GM21723 (cell line): Measurements from ENCODE around the gene PIGV.
A peak's percentile ranks its signal among the peaks of the same experiment; 100 is the strongest.

ENCODE experiments used
- ATAC-seq: cut with Tn5 transposase; IDR thresholded peaks from one replicate; pipeline ENCODE4 v1.9.1; 2021; ENCODE audit warnings: mild to moderate bottlenecking, moderate library complexity; ENCODE audit not compliant: unreplicated experiment

Gene PIGV

GRCh38 chr1:26772687-26773086 lies 15.1 kb upstream of the PIGV start:
- ATAC-seq: no peak

GRCh38 chr1:26774462-26774861 lies 13.3 kb upstream of the PIGV start:
- ATAC-seq: no peak

GRCh38 chr1:26775666-26776065 lies 12.1 kb upstream of the PIGV start:
- no peak for ATAC-seq

- ATAC-seq: no peak
These were observed 8.6 kb upstream of the PIGV start for GRCh38 chr1:26779098-26779668.

- no peak for ATAC-seq
These were observed 7.3 kb upstream of the PIGV start for GRCh38 chr1:26780344-26780957.

- no peak for ATAC-seq
These were observed 6.4 kb upstream of the PIGV start for GRCh38 chr1:26781206-26781825.

GRCh38 chr1:26782521-26783212 lies 5.1 kb upstream of the PIGV start:
- no peak for ATAC-seq

- ATAC-seq: no peak
These were observed 4.1 kb upstream of the PIGV start for GRCh38 chr1:26783646-26784022.

GRCh38 chr1:26784023-26784871 lies 3.5 kb upstream of the PIGV start:
- no peak for ATAC-seq

GRCh38 chr1:26784886-26785285 lies 2.9 kb upstream of the PIGV start:
- ATAC-seq: no peak

GRCh38 chr1:26785611-26786436 lies 1.9 kb upstream of the PIGV start:
- no peak for ATAC-seq

GRCh38 chr1:26786437-26787380 lies 1.0 kb upstream of the PIGV start:
- ATAC-seq: peak; percentile 26

GRCh38 chr1:26787381-26787705 lies 407 bp upstream of the PIGV start:
- peak; percentile 45 for ATAC-seq

- no peak for ATAC-seq
These were observed 700 bp downstream of the PIGV start for GRCh38 chr1:26788515-26788785.

GRCh38 chr1:26788836-26789611 lies 1.3 kb downstream of the PIGV start:
- ATAC-seq: peak; percentile 32

- ATAC-seq: no peak
These were observed 1.8 kb downstream of the PIGV start for GRCh38 chr1:26789612-26789865.

GRCh38 chr1:26789931-26790330 lies 2.2 kb downstream of the PIGV start:
- no peak for ATAC-seq

- no peak for ATAC-seq
These were observed 2.8 kb downstream of the PIGV start for GRCh38 chr1:26790551-26790953.

GRCh38 chr1:26791148-26791547 lies 3.4 kb downstream of the PIGV start:
- no peak for ATAC-seq
